ENCODE measurements around the gene ENOX1.
A peak's percentile ranks its signal among the peaks of the same experiment; 100 is the strongest.

ENOX1 gene

DNA sequence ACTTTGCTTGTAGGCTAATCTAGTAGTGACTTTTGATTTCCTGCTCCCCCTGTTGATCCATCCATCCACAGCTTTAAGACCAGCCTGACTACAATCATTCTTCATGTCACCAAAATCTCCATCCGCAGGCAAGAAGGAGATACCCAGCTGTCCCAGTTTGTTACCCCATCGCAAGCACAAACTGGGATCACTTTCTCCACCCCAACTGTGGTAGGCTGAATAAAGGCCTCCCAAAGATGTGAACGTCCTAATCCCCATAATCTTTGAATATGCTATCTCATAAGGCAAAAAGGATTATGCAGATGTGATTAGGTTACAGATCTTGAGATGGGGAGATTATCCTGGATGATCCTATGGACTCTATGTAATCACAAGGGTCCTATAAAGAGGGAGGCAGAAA lies 202.0 kb downstream of the ENOX1 start:
- no peak for DNase-seq

DNA sequence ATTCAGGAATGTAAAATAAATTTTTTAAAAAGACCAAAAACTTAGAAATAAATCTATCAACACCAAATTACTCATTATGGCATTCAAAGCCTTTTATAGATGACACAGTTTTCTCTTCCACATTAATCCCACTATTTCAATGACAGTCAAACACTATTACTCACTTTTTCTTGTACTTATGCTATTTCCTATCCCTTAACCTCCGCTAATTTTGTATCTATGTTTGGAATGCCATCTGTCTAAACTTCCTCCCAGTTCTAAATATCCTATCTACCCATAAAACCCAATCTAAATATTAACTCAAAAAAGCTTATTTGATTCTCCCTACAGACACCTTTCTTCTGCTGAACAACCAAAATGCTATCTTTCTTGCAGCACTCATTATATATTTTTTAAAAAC lies 203.5 kb downstream of the ENOX1 start:
- DNase-seq, result peak; percentile 53

DNA sequence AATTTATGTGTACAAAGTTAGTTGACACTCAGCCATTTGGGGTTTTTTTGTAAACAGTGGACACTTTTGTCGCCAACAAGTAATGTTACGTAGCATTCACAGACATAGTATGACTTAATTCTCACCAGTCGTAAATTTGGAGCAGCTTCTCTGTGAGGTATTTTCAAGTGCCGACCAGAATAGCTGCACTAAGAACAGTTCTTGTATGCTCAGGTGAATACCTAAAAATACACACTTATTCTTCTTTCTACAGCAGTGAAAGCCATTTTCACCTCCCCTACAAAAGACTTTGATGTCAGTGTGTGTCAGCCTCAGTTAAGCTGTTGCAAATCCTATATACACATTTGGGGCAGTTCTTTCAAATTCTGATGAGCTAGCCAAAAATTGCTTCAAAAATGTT lies 206.5 kb downstream of the ENOX1 start:
- DNase-seq, result no peak

DNA sequence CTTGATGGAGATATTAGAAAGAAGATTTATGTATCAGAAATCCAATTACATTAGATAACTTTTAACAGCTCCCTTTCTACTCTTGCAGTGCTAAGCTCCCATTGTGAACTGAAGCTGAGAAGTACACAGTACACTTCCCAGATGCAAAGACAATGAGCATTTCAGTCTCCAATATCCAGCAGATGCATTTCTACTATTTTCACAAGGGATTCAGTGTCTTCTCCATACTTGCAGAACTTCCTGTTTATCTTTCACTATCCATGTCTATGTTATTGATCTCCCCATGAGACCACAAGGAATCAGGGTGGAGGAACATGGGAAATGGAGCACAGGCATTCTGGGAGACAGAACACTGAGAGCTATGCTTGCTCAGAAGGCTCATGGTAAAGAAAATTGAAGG lies 207.5 kb downstream of the ENOX1 start:
- no peak for DNase-seq

DNA sequence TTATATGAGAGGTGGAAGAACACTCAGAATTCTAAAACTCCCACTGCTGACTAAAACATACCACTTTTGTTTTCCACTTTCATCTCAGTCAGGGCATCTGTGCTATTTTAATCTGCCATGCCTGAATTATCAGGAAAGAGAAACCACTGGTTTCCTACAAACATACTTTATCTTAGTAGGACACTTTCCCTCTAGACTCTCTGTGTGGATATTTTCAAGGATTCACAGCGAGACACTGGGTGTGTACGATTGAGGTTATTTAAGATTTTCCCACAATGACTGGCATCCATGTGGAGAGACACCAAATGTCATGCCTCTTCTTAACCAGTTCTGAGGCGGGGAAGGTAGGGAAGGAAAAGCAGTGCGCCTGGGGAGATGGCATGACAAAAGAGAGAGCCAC lies 212.2 kb downstream of the ENOX1 start:
- no peak for DNase-seq

DNA sequence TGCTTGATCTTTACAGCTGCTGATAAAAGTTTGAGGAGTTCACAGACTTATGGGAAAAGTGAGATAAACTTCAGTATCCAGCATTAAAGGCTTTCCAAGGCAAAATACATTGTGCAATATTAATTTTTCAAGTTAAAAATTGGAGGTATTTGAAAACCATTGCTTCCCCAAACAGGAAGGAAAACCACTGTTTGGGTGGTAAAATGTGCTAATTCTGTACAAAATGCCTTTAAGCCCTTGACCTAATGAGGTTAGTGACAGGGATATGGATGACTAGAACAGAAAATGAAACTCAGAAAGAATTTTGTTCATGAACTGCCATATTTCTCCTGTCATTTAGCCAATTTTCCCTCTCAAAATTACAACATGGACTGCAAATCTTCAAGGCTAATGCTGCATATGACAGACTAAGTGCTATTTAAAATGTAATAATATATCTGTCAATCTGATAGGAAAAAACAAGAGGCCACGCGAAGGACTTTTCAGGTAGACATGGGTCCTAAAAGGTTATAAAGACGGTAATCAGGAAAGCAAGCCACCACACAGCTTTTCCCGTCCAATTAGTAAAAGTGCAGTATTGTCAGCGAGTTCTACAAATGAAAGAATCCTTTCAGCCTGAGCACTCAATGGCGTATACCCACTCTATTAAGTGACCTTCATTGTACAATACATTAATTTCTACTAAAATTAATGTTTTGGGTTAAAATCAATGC lies 212.8 kb downstream of the ENOX1 start:
- DNase-seq, result peak; percentile 56

DNA sequence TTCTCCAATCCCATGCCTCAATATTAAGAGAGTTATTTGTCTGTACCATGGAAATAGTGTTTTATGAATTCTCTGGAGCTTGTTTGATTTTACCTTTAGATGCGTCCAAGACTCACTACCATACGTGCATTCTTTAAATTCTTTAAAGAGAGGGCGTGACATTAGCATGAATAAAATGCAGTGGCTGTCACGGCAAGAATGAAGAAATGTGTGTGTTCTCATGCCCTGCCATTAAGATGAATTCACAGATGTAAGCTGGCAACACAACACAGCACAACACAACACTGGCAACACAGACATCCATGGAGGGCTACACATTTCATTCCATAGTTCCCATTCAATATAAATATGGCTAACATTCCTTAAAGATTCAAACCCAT lies 213.4 kb downstream of the ENOX1 start:
- DNase-seq, result peak; percentile 53

DNA sequence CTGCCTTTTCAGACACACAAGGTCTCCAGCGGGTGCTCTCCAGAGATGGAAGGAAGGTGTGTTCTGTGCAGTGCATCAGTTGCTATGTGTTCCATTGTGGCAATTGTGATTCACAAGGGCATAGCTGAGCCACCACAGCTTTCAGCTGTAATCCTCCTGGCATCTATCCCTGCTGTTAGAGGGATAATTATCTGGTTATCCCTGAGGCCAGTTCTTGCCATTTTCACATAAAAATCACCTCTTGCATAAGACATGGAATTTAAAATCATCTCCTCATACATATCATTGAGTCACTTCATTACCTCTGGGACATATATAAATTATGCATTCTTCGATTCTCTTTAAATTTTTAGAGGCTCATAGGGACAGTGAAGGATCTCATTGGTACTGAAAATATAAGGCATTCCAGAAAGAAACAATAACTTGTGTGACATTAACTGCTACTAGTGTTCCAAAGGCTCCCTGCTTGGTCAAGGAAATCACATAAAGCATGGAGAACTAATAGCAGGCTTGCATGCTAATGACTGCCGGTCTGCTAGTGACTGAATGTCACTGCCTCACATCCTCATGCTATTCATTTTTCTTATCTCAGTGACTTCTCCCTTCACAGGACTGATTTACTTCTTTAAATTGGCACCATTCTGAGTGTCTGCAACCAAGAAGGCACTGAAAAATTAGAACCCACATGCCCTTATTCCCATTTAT lies 214.0 kb downstream of the ENOX1 start:
- DNase-seq, result peak; percentile 84

DNA sequence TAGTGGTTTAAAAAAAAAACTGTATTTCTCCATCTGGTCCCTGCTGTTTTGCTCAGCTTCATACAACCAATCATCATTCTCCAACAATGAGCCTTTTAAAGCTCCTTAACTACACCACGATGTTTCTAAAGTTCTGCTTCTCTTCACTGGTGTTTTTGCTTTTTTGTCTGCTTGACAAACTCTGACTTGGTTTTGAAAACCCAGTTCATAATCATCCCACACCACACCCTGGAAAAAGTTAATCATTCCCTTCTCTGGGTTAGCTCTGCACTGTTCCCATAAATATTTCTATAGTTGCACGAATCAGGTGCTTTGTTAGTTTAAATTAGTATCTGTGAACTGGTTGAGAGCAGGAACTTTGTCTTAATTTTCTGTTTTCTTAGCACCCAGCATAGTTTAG lies 217.1 kb downstream of the ENOX1 start:
- DNase-seq, result no peak

DNA sequence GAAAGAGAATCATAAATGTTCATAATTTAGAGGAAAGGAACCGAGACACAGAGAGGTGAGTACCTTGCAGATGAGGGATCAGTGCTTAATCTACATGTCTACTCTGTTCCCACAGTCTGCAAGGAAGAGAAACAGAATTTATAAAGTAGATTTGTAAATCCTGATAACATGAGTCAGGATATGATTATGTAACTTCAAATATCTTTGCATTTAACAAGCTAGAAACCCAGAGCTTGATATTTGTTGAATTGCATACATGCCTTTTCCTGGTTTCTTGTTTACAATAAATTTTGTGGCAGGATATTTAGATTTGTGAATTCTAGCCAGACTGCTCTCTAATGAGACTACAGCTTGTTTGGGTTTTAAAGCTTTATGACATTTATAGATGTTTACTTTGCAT lies 219.2 kb downstream of the ENOX1 start:
- peak; percentile 68 for DNase-seq

DNA sequence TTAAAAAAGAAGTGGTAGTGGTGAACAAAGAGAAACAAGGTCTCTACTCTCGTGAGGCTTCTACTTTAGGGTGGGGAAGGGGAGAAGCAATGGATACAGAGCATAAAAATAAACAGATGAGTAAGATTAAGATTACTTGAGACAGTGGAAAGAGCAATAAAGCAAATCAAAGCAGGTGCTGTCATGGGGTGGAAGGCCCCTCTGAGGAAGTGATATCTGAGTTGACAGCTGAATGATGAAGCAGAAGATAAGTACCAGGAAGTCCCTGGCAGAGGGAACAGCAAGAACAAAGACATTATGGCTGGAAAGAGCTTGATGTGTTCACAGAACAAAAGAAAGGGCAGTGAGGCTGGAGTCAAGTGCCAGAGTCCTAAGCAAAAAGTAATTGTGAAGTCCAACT lies 221.8 kb downstream of the ENOX1 start:
- DNase-seq, result no peak

DNA sequence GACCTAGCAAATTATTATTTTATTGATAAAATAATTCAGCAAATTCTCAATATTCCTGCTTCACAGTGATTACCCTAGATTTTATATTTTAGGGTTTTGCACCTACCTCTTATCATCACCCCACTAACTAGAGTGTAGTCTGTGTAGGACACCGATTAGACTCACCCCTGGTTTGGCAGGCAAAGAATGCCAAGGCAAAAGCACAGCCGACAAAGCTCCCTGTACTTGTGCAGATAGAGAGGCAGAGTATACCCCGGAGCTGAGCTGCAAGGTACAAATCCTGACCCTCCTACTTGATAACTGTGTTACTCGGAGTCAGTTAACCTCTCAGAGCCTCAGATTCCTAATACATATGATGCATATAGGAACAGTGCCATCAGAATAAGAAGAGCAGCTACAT lies 225.7 kb downstream of the ENOX1 start:
- DNase-seq, result no peak

DNA sequence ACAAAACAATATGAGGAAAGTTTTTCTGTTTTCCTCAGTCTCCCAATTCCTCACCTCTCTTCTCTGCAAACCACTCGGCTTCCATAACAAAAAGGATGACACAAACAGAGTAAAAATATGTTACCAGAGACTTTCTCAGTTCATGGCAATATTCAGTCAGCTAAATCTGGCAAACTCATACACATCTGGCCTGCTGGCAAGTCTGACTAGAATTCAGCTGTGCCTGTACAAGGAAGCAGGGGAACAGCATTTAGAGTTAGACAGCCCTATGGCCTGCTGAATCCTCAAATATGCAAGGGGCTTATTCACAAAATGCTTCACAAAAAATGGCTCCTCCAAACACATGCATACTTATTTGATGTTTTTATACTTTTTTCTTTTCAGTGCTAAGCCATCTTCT lies 227.8 kb downstream of the ENOX1 start:
- no peak for DNase-seq

DNA sequence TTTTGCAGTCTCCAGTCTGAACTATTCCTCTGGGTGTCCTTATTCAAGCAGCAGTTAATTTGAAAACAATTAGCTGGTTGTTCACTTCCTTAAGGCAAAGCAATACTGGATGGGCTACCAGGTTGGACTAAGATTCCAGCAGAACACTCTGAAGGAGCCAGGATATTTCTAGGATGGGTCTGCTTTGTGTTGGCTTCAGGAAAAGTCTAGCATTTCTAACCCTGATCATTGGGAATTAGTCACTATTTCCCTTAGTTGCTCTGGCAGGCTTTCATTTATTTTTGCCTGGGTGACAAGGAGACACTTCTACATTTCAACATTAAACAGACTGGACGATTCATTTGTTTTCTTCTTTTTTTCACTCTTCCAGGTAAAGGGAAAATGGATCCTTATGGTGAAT lies 228.4 kb downstream of the ENOX1 start:
- no peak for DNase-seq

DNA sequence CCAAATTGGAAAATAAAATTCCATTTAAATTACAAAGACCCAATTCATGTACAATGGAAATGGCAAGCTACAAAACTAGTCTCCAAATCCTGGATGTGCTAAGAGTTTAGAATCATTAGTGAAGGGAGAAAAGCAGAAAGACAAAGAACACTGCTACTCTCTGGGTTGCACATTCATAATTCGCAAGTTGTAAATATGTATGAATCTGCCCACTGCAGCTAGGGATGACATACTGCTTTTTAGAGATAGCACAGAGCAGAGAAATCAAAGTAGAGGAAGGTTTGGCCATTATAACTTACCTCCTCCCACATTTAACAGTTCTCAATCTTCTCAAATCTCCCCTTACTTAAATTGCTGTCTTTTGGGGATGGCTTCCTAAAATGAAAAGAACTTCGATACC lies 231.1 kb downstream of the ENOX1 start:
- DNase-seq, result no peak

DNA sequence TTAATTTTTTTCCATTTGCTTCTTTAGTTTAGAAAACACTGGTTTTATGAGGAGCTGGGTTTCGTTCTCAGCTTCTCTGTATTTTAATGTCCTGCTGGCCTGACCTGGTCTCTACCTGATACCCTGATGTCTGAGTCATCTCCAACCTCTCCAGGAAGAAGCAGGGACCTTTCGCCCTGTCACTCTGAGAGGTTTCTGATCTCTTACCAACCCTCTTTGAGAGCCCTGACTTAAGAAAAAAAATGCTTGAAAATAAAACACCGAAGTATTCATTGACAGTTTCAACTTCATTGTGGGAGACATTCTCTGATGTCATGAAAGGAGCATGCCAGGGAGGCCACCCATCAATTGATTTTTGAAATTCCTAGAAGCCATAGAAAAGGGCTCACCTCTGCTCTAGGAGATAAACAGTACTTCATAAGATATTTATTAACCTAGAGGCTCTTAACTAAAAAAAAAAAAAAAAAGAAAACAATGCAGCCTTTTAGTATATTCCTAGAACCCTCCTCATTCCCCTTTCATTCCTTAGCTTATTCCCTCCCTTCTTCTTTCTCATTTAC lies 234.8 kb downstream of the ENOX1 start:
- DNase-seq, result no peak

DNA sequence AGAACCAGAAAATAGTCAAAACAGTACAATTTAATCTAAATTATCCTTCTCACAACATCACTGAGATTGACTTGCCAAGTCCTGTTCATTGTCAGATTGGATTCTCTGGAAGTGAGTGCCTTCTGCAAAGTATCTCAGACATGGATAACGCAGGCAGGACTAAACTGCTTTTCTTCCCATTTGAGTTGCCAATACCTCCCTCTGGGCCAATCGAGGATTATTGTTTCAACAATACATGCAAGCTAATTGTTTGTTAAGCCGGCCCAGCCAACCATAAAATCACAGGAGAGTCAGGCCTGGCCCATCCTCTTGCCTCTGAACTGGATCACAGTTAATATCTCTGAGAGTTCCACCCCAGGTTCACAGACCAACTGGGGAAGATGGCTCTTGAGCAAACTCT lies 240.0 kb downstream of the ENOX1 start:
- no peak for DNase-seq

DNA sequence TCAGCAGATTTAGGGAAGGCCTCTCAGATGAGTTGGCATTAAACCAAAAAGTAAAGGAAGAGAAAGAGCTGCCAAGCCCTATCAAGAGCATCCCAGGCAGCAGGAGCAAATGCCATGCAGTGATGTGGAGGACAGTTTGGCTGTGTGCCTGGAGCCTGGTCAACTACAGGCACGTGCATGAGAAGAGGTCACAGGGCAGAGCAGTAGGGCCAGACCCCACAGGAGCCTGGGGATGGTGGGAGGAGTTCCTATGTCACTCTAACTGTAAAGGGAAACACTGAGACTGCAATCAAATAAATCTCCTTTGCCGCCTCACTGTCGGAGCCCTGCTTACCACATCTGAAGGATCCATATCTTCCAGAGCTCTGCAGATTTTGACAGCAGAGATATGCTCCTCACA lies 240.5 kb downstream of the ENOX1 start:
- DNase-seq, result no peak

DNA sequence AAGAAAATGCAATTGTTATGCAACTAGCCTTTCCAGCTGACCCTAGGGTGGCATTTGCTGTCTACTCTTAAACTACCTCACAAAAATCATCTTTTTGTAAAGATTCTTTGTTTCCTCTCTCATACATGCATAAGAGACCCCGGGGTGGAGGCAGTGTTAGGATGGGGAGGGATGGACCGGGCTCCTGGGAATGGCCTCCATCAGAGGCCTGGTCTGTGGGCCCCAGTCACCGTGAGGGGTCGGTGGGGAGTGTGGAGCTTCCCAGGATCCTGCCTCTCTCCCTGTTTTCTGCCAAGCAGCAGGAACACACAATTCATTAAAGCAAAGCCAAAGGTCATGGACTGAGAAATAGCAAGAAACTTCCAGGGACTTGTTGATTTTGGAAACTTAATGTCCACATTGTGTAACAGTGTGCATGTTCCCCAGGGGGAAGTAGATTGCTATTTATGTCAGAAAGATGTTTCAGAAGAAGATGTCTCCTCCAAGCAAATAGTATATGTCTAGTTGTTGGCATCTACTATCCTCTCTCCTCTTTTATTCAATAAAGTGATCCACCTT lies 241.4 kb downstream of the ENOX1 start:
- peak; percentile 33 for DNase-seq

DNA sequence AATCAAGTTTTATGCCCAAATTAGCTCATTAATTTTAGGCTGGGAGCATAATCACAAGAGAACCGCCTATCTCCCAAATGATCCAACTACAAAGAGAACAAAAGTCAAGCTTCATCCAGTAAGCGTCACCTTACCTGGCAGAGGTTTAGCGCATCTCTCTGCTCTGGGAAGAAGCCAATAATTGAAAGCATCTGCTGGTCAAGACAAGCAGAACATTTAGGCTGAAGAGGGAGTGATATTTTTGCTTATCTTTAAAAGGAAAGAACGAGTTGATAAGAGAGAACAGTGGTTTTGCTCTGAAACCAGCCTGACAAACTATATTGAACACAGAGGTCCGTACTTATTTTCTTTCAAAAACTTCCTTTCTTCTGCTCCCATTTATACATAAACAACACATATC lies 242.1 kb downstream of the ENOX1 start:
- DNase-seq, result no peak

DNA sequence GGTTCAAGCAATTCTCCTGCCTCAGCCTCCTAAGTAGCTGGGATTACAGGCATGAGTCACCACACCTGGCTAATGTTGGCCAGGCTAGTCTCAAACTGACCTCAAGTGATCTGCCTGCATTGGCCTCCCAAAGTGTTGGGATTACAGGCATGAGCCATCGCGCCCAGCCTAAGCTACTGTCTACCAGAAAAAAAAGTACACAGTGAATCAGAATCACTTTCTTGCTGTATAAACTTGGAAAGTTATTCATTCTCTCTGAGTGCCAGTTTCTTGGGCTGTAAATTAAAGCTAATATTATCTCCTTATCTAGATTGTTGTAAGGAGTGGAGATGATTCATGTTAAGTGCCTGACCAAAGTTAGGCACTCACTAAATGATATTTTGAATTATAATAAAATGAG lies 242.8 kb downstream of the ENOX1 start:
- DNase-seq, result peak; percentile 69

DNA sequence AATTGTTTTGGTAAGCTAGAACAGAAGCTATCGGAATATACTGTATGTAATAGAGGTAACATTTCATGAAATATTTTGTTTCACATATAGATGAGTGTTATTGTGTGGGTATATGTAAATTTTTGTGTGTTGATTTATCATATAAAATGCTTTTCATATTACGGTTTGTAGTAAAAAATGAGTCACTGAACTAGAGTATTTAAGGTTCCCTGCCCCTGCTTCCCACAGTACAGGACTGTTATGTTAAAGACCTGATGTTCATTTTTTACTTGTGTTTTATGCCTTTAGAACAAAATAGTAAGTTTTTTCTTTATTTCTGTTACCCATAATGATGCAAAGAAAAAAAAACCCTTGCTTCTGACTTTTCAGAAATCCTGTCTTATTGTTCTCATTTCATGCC lies 243.4 kb downstream of the ENOX1 start:
- DNase-seq, result peak; percentile 67

DNA sequence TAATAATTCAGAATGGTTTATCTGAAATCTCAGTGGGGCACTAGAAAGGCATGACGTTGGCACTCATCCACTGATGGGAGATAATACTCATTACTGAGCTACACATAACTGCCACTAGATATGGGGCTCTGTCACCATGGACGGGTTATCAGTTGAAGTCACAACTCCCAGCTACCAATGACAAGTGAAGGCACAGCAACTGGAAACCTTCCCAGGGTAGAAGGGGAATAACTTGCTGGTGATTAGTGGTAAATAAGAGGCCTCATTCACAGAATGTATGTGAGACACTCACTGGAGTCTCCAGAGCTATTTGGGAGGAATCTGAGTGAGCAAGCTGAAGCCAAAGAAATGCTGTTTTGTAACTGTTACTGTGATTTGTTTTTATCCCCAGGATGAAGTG lies 249.6 kb downstream of the ENOX1 start:
- peak; percentile 38 for DNase-seq

DNA sequence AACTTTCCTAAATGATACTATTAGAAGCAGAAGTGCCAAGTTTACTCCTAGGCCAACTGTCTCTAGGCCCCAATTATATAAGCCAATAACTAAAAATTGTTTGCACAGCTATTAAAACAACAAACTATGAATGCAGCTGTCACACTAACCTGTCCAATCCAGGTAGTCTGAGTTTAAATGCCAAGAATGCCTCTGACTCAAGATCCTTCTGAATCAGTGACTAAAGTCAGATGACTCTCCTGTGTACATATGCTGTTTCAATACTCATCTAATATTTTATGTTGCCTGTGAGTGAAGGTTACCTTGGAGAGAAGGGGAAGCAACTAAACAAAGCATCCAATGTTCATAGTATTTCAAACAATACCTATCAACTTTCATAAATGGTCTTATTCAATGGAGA lies 257.0 kb downstream of the ENOX1 start:
- no peak for DNase-seq

All from fibroblast of skin of right biceps (primary cell).